Stomach (tissue), 9 donors: ENCODE results near the gene C1QTNF7. TPM values are rescaled to one million over a fixed set of nuclear protein-coding genes. Genes with fewer than 3 reads are reported as not detected.

ENCODE experiments used
- DNase-seq, 2 donors: peaks; one replicate each; pipeline versions ENCODE4 v3.0.0 to v3.0.0-alpha.2; 2013 to 2019
- H3K27ac ChIP-seq, 5 donors: fragments of 200-600 bp in 4 of 5; sonication (generic) in 4 of 5; one replicate each; pipeline ENCODE4 v1.5.1; 2013 to 2019; ENCODE audit warnings: mild to moderate bottlenecking in 1 of 5, moderate library complexity in 1 of 5
- H3K27me3 ChIP-seq, 3 donors: fragments of 200-600 bp; sonication (generic); one replicate each; pipeline ENCODE4 v1.5.1; 2017 to 2019; ENCODE audit warnings: mixed run types in 1 of 3
- H3K36me3 ChIP-seq, 4 donors: fragments of 200-600 bp; sonication (generic); 1 replicate in 3 of 4; 2 replicates in 1 of 4; pipeline ENCODE4 v1.5.1; 2016 to 2019
- H3K4me1 ChIP-seq, 4 donors: fragments of 200-600 bp; sonication (generic); one replicate each; pipeline ENCODE4 v1.5.1; 2016 to 2019
- H3K4me3 ChIP-seq, 4 donors: fragments of 200-600 bp; sonication (generic) in 3 of 4; one replicate each; pipeline ENCODE4 v1.5.1; 2016 to 2019; ENCODE audit warnings: mild to moderate bottlenecking in 1 of 4
- H3K9me3 ChIP-seq, 4 donors: fragments of 200-600 bp; sonication (generic); one replicate each; pipeline ENCODE4 v1.5.1; 2016 to 2019
- CTCF ChIP-seq, 7 experiments: fragments of 450-650 bp in 4 of 7; fragments of 200-600 bp in 3 of 7; sonication (generic) in 3 of 7; IDR thresholded peaks; one replicate each; pipeline ENCODE4 v1.5.1; 2016 to 2019; ENCODE audit warnings: antibody characterized with exemption in 7 of 7, control low read depth in 2 of 7, mild to moderate bottlenecking in 1 of 7
- EP300 ChIP-seq: sonication (generic); formaldehyde crosslinking; IDR thresholded peaks from one replicate; pipeline ENCODE4 v1.6.1; 2017; ENCODE audit warnings: antibody characterized with exemption
- POLR2A ChIP-seq, 4 donors: fragments of 450-650 bp; IDR thresholded peaks; one replicate each; pipeline ENCODE4 v1.6.1; 2016; ENCODE audit warnings: antibody characterized with exemption in 4 of 4, control low read depth in 2 of 4, mild to moderate bottlenecking in 1 of 4, moderate library complexity in 1 of 4
- POLR2AphosphoS5 ChIP-seq, 3 donors: sonication (generic); formaldehyde crosslinking; IDR thresholded peaks; one replicate each; pipeline ENCODE4 v1.6.1; 2016; ENCODE audit warnings: antibody characterized with exemption in 3 of 3
- WGBS, 5 donors: extraction: QIAGEN DNeasy Blood & Tissue Kit in 3 of 5; methylation state at CpG; one replicate each; pipeline versions ENCODE4 v1.1.5 to v1.1.7; 2013 to 2018; 5-methylcytosine and 5-hydroxymethylcytosine counted together
- intact Hi-C: fragments of 100-400 bp; cut with DNase I; formaldehyde crosslinking; loops from one replicate; pipeline ENCODE4 v1.15.1; 2023; ENCODE audit warnings: low total_unique reads
- polyA plus RNA-seq, 3 donors: library from polyadenylated mRNA; stranded (reverse); fragments of 200-250 nt; gene quantifications; one replicate each; pipeline ENCODE4 v1.2.3, GENCODE V29; 2013
- total RNA-seq, 5 donors: library from RNA; depleted of rRNA; stranded (reverse); fragments of >200 nt; gene quantifications; one replicate each; pipeline versions ENCODE4 v1.1.0 to v1.2.3, GENCODE V29; 2014 to 2016
- donor health status: healthy with polysubstance abuse.
- donor health status: Bipolar disorder and iron deficiency.
- donor health status: healthy.

The C1QTNF7 gene
- total and polyA plus RNA-seq, 8 donors, result 0.68 to 73.2 (median 4.0) TPM

GRCh38 chr4:15478724-15479088 is 50.9 kb downstream of the C1QTNF7 start:
- no peak for DNase-seq
- peaks cover 0 to 36% (median 14%) of the 10 kb centered on the region in 4 donors for H3K36me3 ChIP-seq
- TF ChIP-seq CTCF (IDR thresholded peaks at IDR 0.05), result no peak
- no peak for TF ChIP-seq EP300
- TF ChIP-seq POLR2A (IDR thresholded peaks at IDR 0.05), result no peak
- TF ChIP-seq POLR2AphosphoS5 (IDR thresholded peaks at IDR 0.05), result no peak
- H3K4me1 ChIP-seq, result peaks cover 8 to 27% (median 17%) of the 10 kb centered on the region in 4 donors
- H3K9me3 ChIP-seq, result no peaks in the 10 kb centered on the region
- no peaks in the 10 kb centered on the region for H3K27me3 ChIP-seq
- no peak overlapping the region for H3K4me3 ChIP-seq
- intact Hi-C loops, result no loop called here
- H3K27ac ChIP-seq, result peak overlapping the region in 3 of 5 donors; percentile 68 to 81 (median 77)
- WGBS, 5 donors, result 45 to 75% (median 58%) methylated on average over 5 of the region's 5 CpGs

DNA sequence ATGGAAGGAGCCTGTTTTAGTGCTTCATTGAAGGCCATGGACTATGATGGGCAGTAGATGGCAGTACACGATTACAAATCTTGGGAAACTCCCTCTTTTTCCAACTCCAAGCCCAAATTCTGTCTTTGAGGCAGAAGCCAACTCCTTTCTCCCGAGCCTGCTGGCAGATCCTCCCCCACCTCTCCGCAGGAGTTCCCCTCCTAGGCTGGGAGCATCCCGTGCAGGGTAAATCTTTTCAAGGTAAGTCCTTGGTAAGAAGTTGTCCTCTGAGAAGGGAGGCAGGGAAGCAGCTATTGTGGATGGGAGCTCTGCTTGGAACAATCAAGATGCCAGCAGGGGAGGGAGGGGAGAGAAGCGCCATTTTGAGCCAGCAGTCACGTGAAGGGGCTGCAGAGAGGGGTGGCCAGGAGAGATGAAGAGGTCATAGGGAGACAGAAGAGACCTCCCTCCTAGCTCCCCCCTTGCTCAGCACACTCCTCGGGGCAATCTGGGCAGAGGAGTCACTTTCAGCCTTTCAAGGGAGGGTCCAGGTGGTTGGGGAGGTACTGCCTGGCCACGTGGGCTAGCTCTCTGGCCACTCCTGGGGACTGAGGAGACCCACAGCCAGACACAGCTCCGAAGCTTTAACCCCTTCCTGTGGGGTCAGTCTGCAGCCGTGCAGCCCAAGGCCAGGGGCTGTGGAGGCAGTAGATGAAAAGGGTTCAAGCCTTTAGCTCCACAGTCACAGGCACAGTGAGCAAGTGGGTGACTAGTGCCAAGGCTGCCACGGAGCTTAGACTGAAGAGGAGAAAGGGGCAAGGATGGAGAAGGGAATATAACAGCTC is 51.5 kb downstream of the C1QTNF7 start:
- peak; percentile 31 to 92 for DNase-seq
- peaks cover 8 to 24% (median 14%) of the 10 kb centered on the region in 4 donors for H3K4me1 ChIP-seq
- peak overlapping the region; percentile 43 to 54 (median 52) for H3K4me3 ChIP-seq
- TF ChIP-seq POLR2AphosphoS5 (IDR thresholded peaks at IDR 0.05), result peak in 1 of 3 donors; percentile 7
- TF ChIP-seq CTCF (IDR thresholded peaks at IDR 0.05), result peak in 5 of 7 experiments; percentile 41 to 75 (median 59)
- no peak for TF ChIP-seq EP300
- no peak for TF ChIP-seq POLR2A (IDR thresholded peaks at IDR 0.05)
- H3K9me3 ChIP-seq, result no peaks in the 10 kb centered on the region
- WGBS, 5 donors, result 15 to 30% (median 24%) methylated on average over 11 of the region's 11 CpGs
- no peaks in the 10 kb centered on the region for H3K27me3 ChIP-seq
- intact Hi-C loops, result no loop called here
- H3K36me3 ChIP-seq, result peaks cover 0 to 41% (median 14%) of the 10 kb centered on the region in 4 donors
- peak overlapping the region; percentile 39 to 81 (median 68) for H3K27ac ChIP-seq

GRCh38 chr4:15479913-15480185 is 52.0 kb downstream of the C1QTNF7 start:
- Histone ChIP-seq H3K4me3 (peak overlapping the region; percentile 43 to 54 (median 52)), H3K27me3 (no peaks in the 10 kb centered on the region), H3K4me1 (peaks cover 8 to 24% (median 14%) of the 10 kb centered on the region in 4 donors), H3K27ac (peak overlapping the region in 4 of 5 donors; percentile 66 to 81 (median 72)), H3K9me3 (no peaks in the 10 kb centered on the region), H3K36me3 (peaks cover 0 to 46% (median 14%) of the 10 kb centered on the region in 4 donors)
- TF ChIP-seq POLR2A (IDR thresholded peaks at IDR 0.05) (no peak), CTCF (IDR thresholded peaks at IDR 0.05) (no peak), EP300 (no peak), POLR2AphosphoS5 (IDR thresholded peaks at IDR 0.05) (no peak)
- peak in 1 of 2 donors; percentile 40 for DNase-seq
- WGBS, 5 donors, result 20 to 36% (median 29%) methylated on average over 3 of the region's 3 CpGs
- intact Hi-C loops, result no loop called here

GRCh38 chr4:15481961-15482745 is 54.3 kb downstream of the C1QTNF7 start:
- H3K27ac ChIP-seq, result no peak overlapping the region
- DNase-seq, result no peak
- peaks cover 0 to 5% (median under 1%) of the 10 kb centered on the region in 4 donors for H3K9me3 ChIP-seq
- 93 to 98% (median 97%) methylated on average over 2 of the region's 2 CpGs for WGBS, 5 donors
- H3K27me3 ChIP-seq, result no peaks in the 10 kb centered on the region
- peaks cover 8 to 24% (median 14%) of the 10 kb centered on the region in 4 donors for H3K4me1 ChIP-seq
- intact Hi-C loops, result no loop called here
- H3K4me3 ChIP-seq, result no peak overlapping the region
- H3K36me3 ChIP-seq, result peaks cover 0 to 50% (median 8%) of the 10 kb centered on the region in 4 donors
- no peak for TF ChIP-seq POLR2A (IDR thresholded peaks at IDR 0.05)
- no peak for TF ChIP-seq POLR2AphosphoS5 (IDR thresholded peaks at IDR 0.05)
- TF ChIP-seq CTCF (IDR thresholded peaks at IDR 0.05), result no peak
- no peak for TF ChIP-seq EP300
